ENCODE data around the gene KLHDC4. TPM values are rescaled to one million over a fixed set of nuclear protein-coding genes. Genes with fewer than 3 reads are reported as not detected.
"Not testable (repeated sequence)": the region's sequence is repeated elsewhere in the genome, so short reads cannot be mapped to it uniquely, and the experiment has no call there.

Gene KLHDC4
- total and polyA plus RNA-seq, 2 experiments from 2014 or later = 23.0 to 41.1 TPM

DNA sequence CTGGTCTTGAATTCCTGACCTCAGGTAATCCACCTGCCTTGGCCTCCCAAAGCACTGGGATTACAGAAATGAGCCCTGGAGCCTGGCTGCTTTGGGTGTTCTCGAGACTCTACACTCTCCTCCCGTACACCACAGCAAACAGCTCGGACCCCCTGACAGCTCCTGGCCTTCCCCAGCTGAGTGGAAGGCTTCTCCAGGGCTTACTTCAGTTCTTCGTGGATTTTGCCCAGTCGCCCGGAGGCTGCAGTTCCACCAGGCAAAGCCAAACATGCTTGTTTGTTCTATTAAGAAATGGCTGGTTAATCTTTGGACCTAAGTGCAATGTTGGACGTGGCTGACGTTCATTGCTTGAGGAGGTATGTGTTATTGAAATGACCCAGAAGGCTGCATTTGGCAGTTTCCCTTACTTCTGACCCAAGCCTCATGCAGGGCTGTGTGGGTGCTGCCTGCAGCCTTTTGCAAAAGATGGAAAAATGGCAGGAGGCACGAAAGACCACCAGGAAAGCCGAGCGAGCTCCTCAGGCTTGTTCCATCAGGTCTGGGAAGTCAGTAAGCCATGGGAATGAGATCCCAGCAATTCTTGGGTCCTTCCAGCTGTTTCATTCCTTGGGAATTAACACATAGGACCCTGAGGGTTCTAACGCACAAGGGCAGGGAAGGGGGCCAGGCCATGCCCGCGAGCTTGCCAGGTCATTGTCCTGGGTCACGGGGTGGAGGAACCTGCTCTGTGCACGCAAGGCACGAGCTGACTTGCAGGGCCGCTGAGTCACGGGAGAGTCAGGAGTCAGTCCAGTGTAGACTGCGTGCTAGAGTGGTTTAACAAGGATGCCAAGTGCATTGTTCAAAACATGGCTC is 23.9 kb upstream of the KLHDC4 start (continued):
- no peak for TF ChIP-seq ZNF462 (CRISPR knock-in tag; IDR thresholded peaks at IDR 0.05)
- no peak for TF ChIP-seq NANOG (IDR thresholded peaks at IDR 0.05; ENCODE audit: borderline replicate concordance)

DNA sequence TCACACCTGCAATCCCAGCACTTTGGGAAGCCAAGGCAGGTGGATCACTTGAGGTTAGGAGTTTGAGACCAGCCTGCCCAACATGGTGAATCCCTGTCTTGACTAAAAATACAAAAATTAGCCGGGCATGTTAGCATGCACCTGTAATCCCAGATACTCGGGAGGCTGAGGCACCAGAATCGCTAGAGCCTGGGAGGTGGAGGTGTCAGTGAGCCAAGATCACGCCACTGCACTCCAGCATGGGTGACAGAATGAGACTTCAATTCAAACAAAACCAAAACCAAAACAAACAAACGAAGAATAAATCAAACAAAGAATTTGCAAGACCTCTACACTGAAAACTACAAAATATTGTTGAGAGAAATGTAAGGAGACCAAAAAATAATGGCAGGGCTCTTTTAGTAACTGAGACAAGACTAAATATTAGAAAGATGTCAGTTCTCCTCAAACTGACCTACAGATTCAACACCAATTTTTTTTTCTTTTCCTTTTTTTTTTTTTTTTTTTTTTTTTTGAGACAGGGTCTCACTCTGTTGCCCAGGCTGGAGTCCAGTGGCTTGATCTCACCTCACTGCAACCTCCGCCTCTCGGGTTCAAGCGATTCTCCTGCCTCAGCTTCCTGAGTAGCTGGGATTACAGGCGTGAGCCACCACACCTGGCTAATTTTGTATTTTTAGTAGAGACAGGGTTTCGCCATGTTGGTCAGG is 23.1 kb upstream of the KLHDC4 start:
- not testable (repeated sequence) for H3K4me3 Mint-ChIP-seq; H3K4me1 Mint-ChIP-seq; H3K9me2 ChIP-seq (ENCODE audit: insufficient read depth); ATAC-seq; H3K36me3 ChIP-seq (ENCODE audit: insufficient read depth); H3F3A ChIP-seq (replicated peaks; ENCODE audit: low read depth); H3K4me3 ChIP-seq; H3K27me3 ChIP-seq (ENCODE audit: insufficient read depth); DNase-seq (ENCODE audit: low spot score); H3K79me2 ChIP-seq (replicated peaks; ENCODE audit: insufficient read depth); H2AFZ ChIP-seq; H4K20me1 ChIP-seq (replicated peaks; ENCODE audit: insufficient read depth); H3K36me3 Mint-ChIP-seq (ENCODE audit: low read depth); H3K27me3 Mint-ChIP-seq (ENCODE audit: insufficient read depth, low read depth, poor library complexity); H3K9me3 Mint-ChIP-seq; H3K4me1 ChIP-seq (ENCODE audit: insufficient read depth); H3K27ac Mint-ChIP-seq; H3K27ac ChIP-seq (ENCODE audit: low read depth); H3K4me2 ChIP-seq

DNA sequence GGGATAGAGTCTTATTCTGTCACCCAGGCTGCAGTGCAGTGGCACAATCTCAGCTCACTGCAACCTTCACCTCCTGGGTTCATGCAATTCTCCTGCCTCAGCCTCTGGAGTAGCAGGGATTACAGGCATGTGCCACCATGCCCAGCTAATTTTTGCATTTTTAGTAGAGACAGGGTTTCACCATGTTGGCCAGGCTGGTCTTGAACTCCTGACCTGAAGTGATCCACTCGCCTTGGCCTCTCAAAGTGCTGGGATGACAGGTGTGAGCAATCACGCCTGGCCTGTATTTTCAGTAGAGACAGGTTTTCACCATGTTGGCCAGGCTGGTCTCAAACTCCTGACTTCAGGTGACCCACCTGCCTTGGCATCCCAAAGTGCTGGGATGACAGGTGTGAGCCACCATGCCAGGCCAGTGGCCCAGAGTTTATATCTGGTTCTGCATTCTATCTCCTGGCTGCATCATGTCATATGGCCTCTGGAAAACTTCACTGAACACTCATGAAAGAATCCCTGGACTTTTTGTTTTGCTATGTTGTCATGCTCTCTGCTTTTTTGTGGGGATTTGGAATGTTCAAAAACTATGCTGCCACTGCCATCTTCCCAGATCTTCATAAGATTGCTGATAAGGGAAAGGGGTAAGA is 21.8 kb upstream of the KLHDC4 start:
- not testable (repeated sequence) for ATAC-seq; H3K4me1 ChIP-seq (ENCODE audit: insufficient read depth); H3K36me3 ChIP-seq (ENCODE audit: insufficient read depth); H3K9me3 Mint-ChIP-seq; H3K36me3 Mint-ChIP-seq (ENCODE audit: low read depth); DNase-seq (ENCODE audit: low spot score); H3K27ac ChIP-seq (ENCODE audit: low read depth); H4K20me1 ChIP-seq (replicated peaks; ENCODE audit: insufficient read depth); H3K27me3 ChIP-seq (ENCODE audit: insufficient read depth); H3K9me2 ChIP-seq (ENCODE audit: insufficient read depth); H3K4me3 Mint-ChIP-seq; H3K27me3 Mint-ChIP-seq (ENCODE audit: insufficient read depth, low read depth, poor library complexity); H3F3A ChIP-seq (replicated peaks; ENCODE audit: low read depth); H3K27ac Mint-ChIP-seq; H3K4me1 Mint-ChIP-seq; H2AFZ ChIP-seq; H3K79me2 ChIP-seq (replicated peaks; ENCODE audit: insufficient read depth); H3K4me2 ChIP-seq; H3K4me3 ChIP-seq

Measured in GM23338 (cell line).